SK-MEL-5 (cell line): ENCODE results near the gene NR2C1. TPM values are rescaled to one million over a fixed set of nuclear protein-coding genes. Genes with fewer than 3 reads are reported as not detected.
A peak's percentile ranks its signal among the peaks of the same experiment; 100 is the strongest.
"Not testable (repeated sequence)": the region's sequence is repeated elsewhere in the genome, so short reads cannot be mapped to it uniquely, and the experiment has no call there.

Experiments
- DNase-seq: peaks from one replicate; pipeline ENCODE4 v3.0.0-alpha.2; 2016; ENCODE audit warnings: low read depth, low spot score
- in situ Hi-C: cut with HindIII; loops from 2 replicates; pipeline ENCODE4 v1.10.0; 2016; ENCODE audit warnings: low sequenced_read_pairs, high pct_unique_total_duplicates, low pct_unique_long_range_greater_than_20kb
- polyA plus RNA-seq, 2 experiments: library from polyadenylated mRNA; depleted of rRNA; stranded (reverse); fragments of >200 nt; gene quantifications; 2 replicates each; pipeline ENCODE4 v1.2.3, GENCODE V29; 2015
- total RNA-seq: library from RNA; depleted of rRNA; stranded (reverse); fragments of >200 nt; shearing (Covaris generic); gene quantifications from 2 replicates; pipeline ENCODE4 v1.2.3, GENCODE V29; 2014; rRNA removed

Gene NR2C1
- 42.4 and 43.3 TPM in 2 replicates for total RNA-seq
- 17.5 and 18.4 TPM in 2 replicates for polyA plus RNA-seq (2015; cell fraction: cytosol; rRNA removed)
- polyA plus RNA-seq (2015; cell fraction: nucleus; rRNA removed), result 288 and 322 TPM in 2 replicates

GRCh38 chr12:95072900-95073697, at the start of gene NR2C1:
TSS of gene NR2C1 (minus strand) at chr12:95073618. CDS start at chr12:95067384, 6,234 bp downstream.
- in situ Hi-C loops, result no loop called here
- peak; percentile 95 for DNase-seq

- no peak for DNase-seq
These were observed 45.4 kb upstream of the NR2C1 start for GRCh38 chr12:95118788-95119179.

GRCh38 chr12:95118138-95118787, 44.8 kb upstream of the NR2C1 start:
- DNase-seq, result no peak
- in situ Hi-C loops, result no loop called here

More at GRCh38 chr12:95118788-95119179, 45.4 kb upstream of the NR2C1 start:
- in situ Hi-C loops, result no loop called here

- peak; percentile 84 for DNase-seq
- in situ Hi-C loops, result no loop called here
These were observed 43.8 kb upstream of the NR2C1 start for GRCh38 chr12:95117178-95117599.

GRCh38 chr12:95116773-95117172, 43.4 kb upstream of the NR2C1 start:
- in situ Hi-C loops, result no loop called here

GRCh38 chr12:95116341-95116740, 42.9 kb upstream of the NR2C1 start:
- DNase-seq, result no peak
- in situ Hi-C loops, result no loop called here

More at GRCh38 chr12:95116773-95117172, 43.4 kb upstream of the NR2C1 start:
- no peak for DNase-seq

- in situ Hi-C loops, result no loop called here
- no peak for DNase-seq
These were observed 42.2 kb upstream of the NR2C1 start for GRCh38 chr12:95115641-95116040.

- DNase-seq, result peak; percentile 63
- in situ Hi-C loops, result no loop called here
These were observed 41.5 kb upstream of the NR2C1 start for GRCh38 chr12:95114766-95115405.

GRCh38 chr12:95107362-95107761, 33.9 kb upstream of the NR2C1 start:
- in situ Hi-C loops, result no loop called here
- no peak for DNase-seq

- in situ Hi-C loops, result no loop called here
- DNase-seq, result no peak
These were observed 32.1 kb upstream of the NR2C1 start for GRCh38 chr12:95105540-95105939.

GRCh38 chr12:95104919-95105452, 31.6 kb upstream of the NR2C1 start:
- in situ Hi-C loops, result no loop called here
- no peak for DNase-seq

- DNase-seq, result peak; percentile 56
- in situ Hi-C loops, result no loop called here
These were observed 29.7 kb upstream of the NR2C1 start for GRCh38 chr12:95102916-95103671.

- DNase-seq, result not testable (repeated sequence)
These were observed 28.5 kb upstream of the NR2C1 start for GRCh38 chr12:95101957-95102356.

GRCh38 chr12:95100264-95101190, 27.1 kb upstream of the NR2C1 start:
- in situ Hi-C loops, result no loop called here
- no peak for DNase-seq

More at GRCh38 chr12:95101957-95102356, 28.5 kb upstream of the NR2C1 start:
- in situ Hi-C loops, result not testable (repeated sequence)

- in situ Hi-C loops, result no loop called here
- no peak for DNase-seq
These were observed 25.9 kb upstream of the NR2C1 start for GRCh38 chr12:95099270-95099790.

- in situ Hi-C loops, result no loop called here
- no peak for DNase-seq
These were observed 23.4 kb upstream of the NR2C1 start for GRCh38 chr12:95096852-95097251.
